ENCODE data around the gene GUCA2B.

The GUCA2B gene

DNA sequence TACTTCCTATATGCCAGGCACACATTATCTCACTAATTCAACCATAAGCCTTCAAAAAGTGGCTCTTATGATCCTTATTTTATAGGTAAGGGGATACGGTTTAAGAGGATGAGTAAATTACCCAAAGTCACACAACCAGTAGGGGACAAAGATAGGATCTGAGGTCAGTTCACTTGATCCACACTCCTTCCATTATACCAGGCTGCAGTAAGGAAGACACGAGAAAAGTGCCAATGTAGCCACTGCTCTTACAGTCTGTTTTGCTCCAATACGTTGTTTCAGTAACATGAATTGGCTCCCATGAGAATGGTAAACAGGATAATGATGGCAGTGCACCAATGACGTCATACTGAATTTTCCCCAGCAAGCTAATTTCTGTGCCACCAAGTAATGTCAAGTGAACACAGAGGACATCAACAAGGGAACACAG lies 26.7 kb downstream of the GUCA2B start:
- H3K4me1 Mint-ChIP-seq: peaks cover 35% of the 10 kb centered on the region
- TF ChIP-seq, protein P1, sequence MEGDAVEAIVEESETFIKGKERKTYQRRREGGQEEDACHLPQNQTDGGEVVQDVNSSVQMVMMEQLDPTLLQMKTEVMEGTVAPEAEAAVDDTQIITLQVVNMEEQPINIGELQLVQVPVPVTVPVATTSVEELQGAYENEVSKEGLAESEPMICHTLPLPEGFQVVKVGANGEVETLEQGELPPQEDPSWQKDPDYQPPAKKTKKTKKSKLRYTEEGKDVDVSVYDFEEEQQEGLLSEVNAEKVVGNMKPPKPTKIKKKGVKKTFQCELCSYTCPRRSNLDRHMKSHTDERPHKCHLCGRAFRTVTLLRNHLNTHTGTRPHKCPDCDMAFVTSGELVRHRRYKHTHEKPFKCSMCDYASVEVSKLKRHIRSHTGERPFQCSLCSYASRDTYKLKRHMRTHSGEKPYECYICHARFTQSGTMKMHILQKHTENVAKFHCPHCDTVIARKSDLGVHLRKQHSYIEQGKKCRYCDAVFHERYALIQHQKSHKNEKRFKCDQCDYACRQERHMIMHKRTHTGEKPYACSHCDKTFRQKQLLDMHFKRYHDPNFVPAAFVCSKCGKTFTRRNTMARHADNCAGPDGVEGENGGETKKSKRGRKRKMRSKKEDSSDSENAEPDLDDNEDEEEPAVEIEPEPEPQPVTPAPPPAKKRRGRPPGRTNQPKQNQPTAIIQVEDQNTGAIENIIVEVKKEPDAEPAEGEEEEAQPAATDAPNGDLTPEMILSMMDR (IDR thresholded peaks at IDR 0.05; ENCODE audit: unreplicated experiment in 3 of 3): no peak
- no peaks in the 10 kb centered on the region for H3K27me3 Mint-ChIP-seq (ENCODE audit: low read depth)
- H3K9me3 Mint-ChIP-seq: no peaks in the 10 kb centered on the region
- peaks cover 24% of the 10 kb centered on the region for H3K36me3 Mint-ChIP-seq (ENCODE audit: low read depth)
- no peak overlapping the region for H3K4me3 Mint-ChIP-seq
- H3K27ac Mint-ChIP-seq: peak overlapping the region; percentile 22 to 87 (median 57)

DNA sequence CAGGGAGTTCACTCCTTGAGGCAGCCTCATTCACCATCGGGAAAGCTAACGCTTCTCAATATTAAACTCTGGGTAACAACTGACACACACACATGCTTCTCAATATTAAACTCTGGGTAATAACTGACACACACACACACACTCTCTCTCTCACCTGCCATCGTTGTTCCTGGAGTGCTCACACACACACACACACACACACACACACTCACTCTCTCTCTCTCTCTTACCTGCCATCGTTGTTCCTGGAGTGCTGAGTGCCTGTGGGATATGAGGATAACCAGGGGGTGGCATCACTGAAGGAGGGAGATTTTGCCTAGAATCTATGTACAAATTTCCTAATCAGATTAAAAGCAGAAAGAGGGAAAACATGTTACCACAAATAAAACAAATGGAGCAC lies 28.5 kb downstream of the GUCA2B start:
- Mint-ChIP-seq H3K27me3 (ENCODE audit: low read depth) (no peaks in the 10 kb centered on the region), H3K9me3 (no peaks in the 10 kb centered on the region), H3K27ac (no peak overlapping the region), H3K36me3 (ENCODE audit: low read depth) (peaks cover 36% of the 10 kb centered on the region), H3K4me3 (no peak overlapping the region), H3K4me1 (peaks cover 37% of the 10 kb centered on the region)
- TF ChIP-seq, protein P1 (IDR thresholded peaks at IDR 0.05; ENCODE audit: unreplicated experiment in 3 of 3): no peak

DNA sequence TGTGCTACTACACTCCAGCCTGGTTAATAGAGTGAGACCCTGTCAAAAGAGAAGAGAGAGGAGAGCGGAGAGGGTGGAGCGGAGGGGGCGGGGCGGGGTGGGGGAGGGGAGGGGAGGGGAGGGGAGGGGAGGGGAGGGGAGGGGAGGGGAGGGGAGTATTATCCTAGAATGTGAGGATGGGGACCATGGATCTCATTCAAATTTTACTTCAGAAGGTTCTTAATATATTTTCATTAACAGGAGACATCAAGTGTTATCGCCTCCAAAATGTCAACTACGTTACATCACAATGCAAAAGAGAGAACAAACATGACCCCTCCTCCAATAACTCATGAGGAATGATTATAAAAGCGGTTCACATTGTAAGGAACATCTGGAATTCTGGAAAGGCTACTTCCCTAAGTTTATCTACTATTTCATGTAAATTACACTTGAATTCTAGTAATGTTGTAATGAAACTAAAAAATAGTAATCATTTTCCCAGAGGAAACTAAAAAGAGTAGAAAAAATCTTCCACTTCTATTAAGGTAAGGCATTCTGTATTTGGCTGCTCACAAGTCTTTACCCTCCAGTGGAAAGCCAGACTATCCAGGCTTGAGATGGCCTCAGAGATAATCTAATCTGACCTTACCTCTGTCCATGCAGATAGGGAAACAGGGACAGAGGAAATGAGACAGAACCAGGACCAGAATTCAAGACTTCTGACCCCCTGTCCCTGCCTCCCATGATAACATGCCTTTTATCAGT lies 30.2 kb downstream of the GUCA2B start:
- H3K27ac Mint-ChIP-seq: peak overlapping the region in 2 of 3 experiments; percentile 34 to 37
- peaks cover 21% of the 10 kb centered on the region for H3K4me1 Mint-ChIP-seq
- TF ChIP-seq, protein P1 (IDR thresholded peaks at IDR 0.05; ENCODE audit: unreplicated experiment in 3 of 3): no peak
- no peaks in the 10 kb centered on the region for H3K27me3 Mint-ChIP-seq (ENCODE audit: low read depth)
- no peak overlapping the region for H3K4me3 Mint-ChIP-seq
- peaks cover 48% of the 10 kb centered on the region for H3K36me3 Mint-ChIP-seq (ENCODE audit: low read depth)
- H3K9me3 Mint-ChIP-seq: no peaks in the 10 kb centered on the region

DNA sequence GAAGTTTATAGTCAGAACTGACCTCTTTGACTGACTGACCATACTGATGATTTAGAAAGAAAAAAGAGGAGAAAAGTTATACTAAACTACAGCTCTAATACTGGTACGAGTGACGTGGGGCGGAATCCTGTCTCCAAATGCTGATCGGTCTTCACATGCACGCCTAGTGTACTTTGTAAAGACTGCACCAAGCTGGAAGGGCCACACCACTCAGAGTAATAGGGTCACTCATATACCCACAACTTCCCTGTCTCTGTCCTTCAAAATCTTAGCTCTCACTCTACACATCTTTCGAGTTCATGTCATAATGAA lies 30.7 kb downstream of the GUCA2B start:
- TF ChIP-seq, protein P1 (IDR thresholded peaks at IDR 0.05; ENCODE audit: unreplicated experiment in 3 of 3): no peak
- no peak overlapping the region for H3K4me3 Mint-ChIP-seq
- peak overlapping the region in 2 of 3 experiments; percentile 34 to 37 for H3K27ac Mint-ChIP-seq
- H3K4me1 Mint-ChIP-seq: peaks cover 20% of the 10 kb centered on the region
- peaks cover 48% of the 10 kb centered on the region for H3K36me3 Mint-ChIP-seq (ENCODE audit: low read depth)
- H3K9me3 Mint-ChIP-seq: no peaks in the 10 kb centered on the region
- H3K27me3 Mint-ChIP-seq (ENCODE audit: low read depth): no peaks in the 10 kb centered on the region

DNA sequence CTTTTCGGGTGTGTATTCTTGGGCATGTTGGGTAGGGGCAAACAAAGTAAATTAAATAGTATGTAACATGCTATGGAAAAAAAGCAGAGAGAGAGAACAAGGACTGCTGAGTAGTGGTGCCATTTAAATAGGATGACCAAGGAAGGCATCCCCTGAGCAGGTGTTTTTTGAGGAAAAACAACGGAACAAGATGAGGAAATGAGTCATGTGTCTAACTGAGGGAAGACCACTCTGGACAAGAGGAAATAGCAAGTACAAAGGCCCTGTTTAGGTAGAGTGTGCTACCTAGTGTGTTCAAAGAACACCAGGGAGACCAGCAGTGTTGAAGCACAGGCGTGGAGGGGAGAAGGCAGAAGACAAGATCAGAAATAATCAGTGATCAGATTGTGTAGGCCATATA lies 31.4 kb downstream of the GUCA2B start:
- Mint-ChIP-seq H3K9me3 (no peaks in the 10 kb centered on the region), H3K27me3 (ENCODE audit: low read depth) (no peaks in the 10 kb centered on the region), H3K27ac (no peak overlapping the region), H3K36me3 (ENCODE audit: low read depth) (peaks cover 54% of the 10 kb centered on the region), H3K4me3 (no peak overlapping the region), H3K4me1 (peaks cover 13% of the 10 kb centered on the region)
- TF ChIP-seq, protein P1 (IDR thresholded peaks at IDR 0.05; ENCODE audit: unreplicated experiment in 3 of 3): no peak

DNA sequence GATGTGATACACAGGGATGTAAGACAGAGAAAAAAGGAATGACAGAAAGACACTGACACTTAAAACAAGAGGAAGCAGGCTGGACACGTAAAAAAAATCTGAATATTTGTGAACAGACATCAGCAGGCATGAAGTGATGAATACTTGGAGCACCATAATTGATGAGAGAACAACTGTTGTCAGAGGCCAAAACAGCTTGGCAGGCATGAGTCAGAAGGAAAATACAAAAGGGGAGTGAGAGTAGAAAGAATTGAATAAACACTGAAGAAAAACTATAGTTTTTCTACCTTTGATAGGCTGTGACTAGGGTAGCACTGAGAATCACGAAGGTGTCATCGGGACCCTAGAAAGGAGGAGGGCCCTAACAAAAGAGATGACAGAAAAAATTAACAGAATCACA lies 32.9 kb downstream of the GUCA2B start:
- Mint-ChIP-seq H3K27me3 (ENCODE audit: low read depth) (no peaks in the 10 kb centered on the region), H3K27ac (peak overlapping the region in 2 of 3 experiments; percentile 10 to 76), H3K4me3 (no peak overlapping the region), H3K36me3 (ENCODE audit: low read depth) (peaks cover 61% of the 10 kb centered on the region), H3K4me1 (peaks cover 8% of the 10 kb centered on the region), H3K9me3 (no peaks in the 10 kb centered on the region)
- TF ChIP-seq, protein P1 (IDR thresholded peaks at IDR 0.05; ENCODE audit: unreplicated experiment in 3 of 3): no peak

Data from nephron (organoid).